ENCODE measurements around the gene NDUFC2.
"Not testable (repeated sequence)": the region's sequence is repeated elsewhere in the genome, so short reads cannot be mapped to it uniquely, and the experiment has no call there.

DNA sequence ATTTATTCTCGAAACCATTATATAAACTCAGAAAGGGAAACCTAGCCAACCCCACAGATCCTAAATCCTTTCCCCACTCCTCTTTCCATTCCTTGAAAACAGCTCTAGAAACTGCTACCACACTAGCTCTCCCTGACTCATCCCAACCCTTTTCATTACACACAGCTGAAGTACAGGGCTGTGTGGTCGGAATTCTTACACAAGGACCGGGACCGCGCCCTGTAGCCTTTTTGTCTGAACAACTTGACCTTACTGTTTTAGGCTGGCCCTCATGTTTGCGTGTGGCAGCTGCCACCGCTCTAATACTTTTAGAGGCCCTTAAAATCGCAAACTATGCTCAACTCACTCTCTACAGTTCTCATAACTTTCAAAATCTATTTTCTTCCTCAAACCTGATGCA, 4.8 kb upstream of the NDUFC2 start:
- TF ChIP-seq, protein P1, sequence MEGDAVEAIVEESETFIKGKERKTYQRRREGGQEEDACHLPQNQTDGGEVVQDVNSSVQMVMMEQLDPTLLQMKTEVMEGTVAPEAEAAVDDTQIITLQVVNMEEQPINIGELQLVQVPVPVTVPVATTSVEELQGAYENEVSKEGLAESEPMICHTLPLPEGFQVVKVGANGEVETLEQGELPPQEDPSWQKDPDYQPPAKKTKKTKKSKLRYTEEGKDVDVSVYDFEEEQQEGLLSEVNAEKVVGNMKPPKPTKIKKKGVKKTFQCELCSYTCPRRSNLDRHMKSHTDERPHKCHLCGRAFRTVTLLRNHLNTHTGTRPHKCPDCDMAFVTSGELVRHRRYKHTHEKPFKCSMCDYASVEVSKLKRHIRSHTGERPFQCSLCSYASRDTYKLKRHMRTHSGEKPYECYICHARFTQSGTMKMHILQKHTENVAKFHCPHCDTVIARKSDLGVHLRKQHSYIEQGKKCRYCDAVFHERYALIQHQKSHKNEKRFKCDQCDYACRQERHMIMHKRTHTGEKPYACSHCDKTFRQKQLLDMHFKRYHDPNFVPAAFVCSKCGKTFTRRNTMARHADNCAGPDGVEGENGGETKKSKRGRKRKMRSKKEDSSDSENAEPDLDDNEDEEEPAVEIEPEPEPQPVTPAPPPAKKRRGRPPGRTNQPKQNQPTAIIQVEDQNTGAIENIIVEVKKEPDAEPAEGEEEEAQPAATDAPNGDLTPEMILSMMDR (IDR thresholded peaks at IDR 0.05): not testable (repeated sequence)
- not testable (repeated sequence) for TF ChIP-seq POLR2A (IDR thresholded peaks at IDR 0.05)
